Spleen (tissue), 11 donors: Measurements from ENCODE around the gene GSDMA. TPM values are rescaled to one million over a fixed set of nuclear protein-coding genes. Genes with fewer than 3 reads are reported as not detected.
A peak's percentile ranks its signal among the peaks of the same experiment; 100 is the strongest.

Experiments
- DNase-seq: peaks from one replicate; pipeline ENCODE4 v3.0.0-alpha.2; 2020
- H3K27ac ChIP-seq, 8 donors: fragments of 200-600 bp; sonication (generic) in 7 of 8; 1 replicate in 4 of 8; 2 replicates in 4 of 8; pipeline versions ENCODE4 v1.5.0 to v1.8.0; 2016 to 2021; ENCODE audit warnings: inconsistent platforms in 4 of 8, mild to moderate bottlenecking in 4 of 8, moderate library complexity in 1 of 8
- H3K27me3 ChIP-seq, 7 donors: fragments of 200-600 bp; sonication (generic) in 6 of 7; replicated peaks in 1 of 7; 1 replicate in 4 of 7; 2 replicates in 3 of 7; pipeline versions ENCODE4 v1.5.0 to v1.8.0; 2016 to 2021; ENCODE audit warnings: inconsistent platforms in 3 of 7, mild to moderate bottlenecking in 1 of 7
- H3K36me3 ChIP-seq, 6 donors: fragments of 200-600 bp; sonication (generic) in 5 of 6; 1 replicate in 4 of 6; 2 replicates in 2 of 6; pipeline versions ENCODE4 v1.5.0 to v1.8.0; 2016 to 2021; ENCODE audit warnings: inconsistent platforms in 2 of 6
- H3K4me1 ChIP-seq, 6 donors: fragments of 200-600 bp; sonication (generic) in 5 of 6; 1 replicate in 3 of 6; 2 replicates in 3 of 6; pipeline versions ENCODE4 v1.5.0 to v1.8.0; 2016 to 2021; ENCODE audit warnings: inconsistent platforms in 3 of 6
- H3K4me3 ChIP-seq, 8 donors: fragments of 200-600 bp; sonication (generic) in 7 of 8; 1 replicate in 4 of 8; 2 replicates in 4 of 8; pipeline versions ENCODE4 v1.5.0 to v1.8.0; 2016 to 2021; ENCODE audit warnings: inconsistent platforms in 4 of 8, mild to moderate bottlenecking in 4 of 8, moderate library complexity in 2 of 8
- H3K9me3 ChIP-seq, 8 donors: fragments of 200-600 bp; sonication (generic) in 7 of 8; 1 replicate in 4 of 8; 2 replicates in 4 of 8; pipeline versions ENCODE4 v1.5.0 to v1.8.0; 2016 to 2021; ENCODE audit warnings: inconsistent platforms in 4 of 8
- CTCF ChIP-seq, 11 experiments: fragments of 200-600 bp in 7 of 11; fragments of 450-650 bp in 4 of 11; sonication (generic) in 4 of 11; IDR thresholded peaks in 8 of 11; conservative IDR thresholded peaks in 3 of 11; 1 replicate in 7 of 11; 2 replicates in 4 of 11; pipeline versions ENCODE4 v1.4.0 to v1.8.0; 2016 to 2021; ENCODE audit warnings: antibody characterized with exemption in 11 of 11, inconsistent platforms in 4 of 11, mild to moderate bottlenecking in 1 of 11
- POLR2A ChIP-seq, 3 donors: fragments of 450-650 bp; IDR thresholded peaks; one replicate each; pipeline ENCODE4 v1.5.1; 2017; ENCODE audit warnings: antibody characterized with exemption in 3 of 3, mild to moderate bottlenecking in 1 of 3
- POLR2AphosphoS5 ChIP-seq, 3 donors: sonication (generic); formaldehyde crosslinking; IDR thresholded peaks; one replicate each; pipeline ENCODE4 v1.5.1; 2017; ENCODE audit warnings: antibody characterized with exemption in 3 of 3
- WGBS, 5 donors: extraction: QIAGEN DNeasy Blood & Tissue Kit in 3 of 5; methylation state at CpG; one replicate each; pipeline versions ENCODE4 v1.1.5 to v1.1.7; 2013 to 2018; 5-methylcytosine and 5-hydroxymethylcytosine counted together
- intact Hi-C: fragments of 100-400 bp; cut with DNase I; formaldehyde crosslinking; loops from one replicate; pipeline ENCODE4 v1.15.0; 2023; ENCODE audit warnings: low total_unique reads
- polyA plus RNA-seq, 3 donors: library from polyadenylated mRNA; stranded (reverse); fragments of 200-250 nt; gene quantifications; one replicate each; pipeline ENCODE4 v1.2.1, GENCODE V29; 2013
- total RNA-seq, 7 donors: library from RNA; depleted of rRNA in 3 of 7; stranded (reverse); fragments of >200 nt in 3 of 7; fragmentation: NEBNext Ultra II Directional in 4 of 7; extraction: Animal tissue kit (Norgen Biotek cat#: 25700) in 4 of 7; gene quantifications; one replicate each; pipeline versions ENCODE4 v1.1.0 to v1.2.1, GENCODE V29; 2016 to 2021
- donor health status: healthy with polysubstance abuse.
- donor health status: DM: no; HTN: no; CAD: no; lungs with moderate emphysema.
- donor health status: DM: no; HTN: no; CAD: no.
- donor health status: Bipolar disorder and iron deficiency.
- donor health status: healthy.
- donor health status: DM: no; HTN: no; CAD: no.
- donor health status: DM: yes; HTN: yes; CAD: no.

GSDMA gene
- total and polyA plus RNA-seq, 10 donors: 0.07 to 1.2 (median 0.41) TPM; not detected in 3

- Histone ChIP-seq H3K36me3 (peaks cover 3 to 60% (median 40%) of the 10 kb centered on the region in 6 donors), H3K27me3 (no peaks in the 10 kb centered on the region), H3K4me1 (peaks cover 22 to 88% (median 69%) of the 10 kb centered on the region in 6 donors), H3K27ac (peak overlapping the region in 3 of 8 donors; percentile 72 to 76 (median 73)), H3K9me3 (no peaks in the 10 kb centered on the region), H3K4me3 (no peak overlapping the region)
- 83 to 93% (median 93%) methylated on average over 6 of the region's 6 CpGs for WGBS, 5 donors
- TF ChIP-seq POLR2AphosphoS5 (IDR thresholded peaks at IDR 0.05) (no peak), POLR2A (IDR thresholded peaks at IDR 0.05) (no peak), CTCF (IDR thresholded peaks at IDR 0.05 in 8 of 11, conservative IDR thresholded peaks at IDR 0.05 in 3 of 11) (no peak)
- DNase-seq: no peak
- intact Hi-C loops: no loop called here
Observed at GRCh38 chr17:39922006-39922405, 40.8 kb upstream of the GSDMA start.

- Histone ChIP-seq H3K4me1 (peaks cover 26 to 95% (median 74%) of the 10 kb centered on the region in 6 donors), H3K36me3 (peaks cover 3 to 59% (median 40%) of the 10 kb centered on the region in 6 donors), H3K4me3 (no peak overlapping the region)
Observed at GRCh38 chr17:39923230-39923629, 39.6 kb upstream of the GSDMA start.

GRCh38 chr17:39923836-39924690 lies 38.7 kb upstream of the GSDMA start:
- Histone ChIP-seq H3K9me3 (no peaks in the 10 kb centered on the region), H3K36me3 (peaks cover 3 to 55% (median 39%) of the 10 kb centered on the region in 6 donors), H3K27me3 (no peaks in the 10 kb centered on the region), H3K4me1 (peaks cover 34 to 95% (median 79%) of the 10 kb centered on the region in 6 donors), H3K27ac (peak overlapping the region in 2 of 8 donors; percentile 91 to 93), H3K4me3 (peak overlapping the region in 1 of 8 donors; percentile 97)
- TF ChIP-seq CTCF (IDR thresholded peaks at IDR 0.05 in 8 of 11, conservative IDR thresholded peaks at IDR 0.05 in 3 of 11) (no peak), POLR2AphosphoS5 (IDR thresholded peaks at IDR 0.05) (no peak), POLR2A (IDR thresholded peaks at IDR 0.05) (no peak)
- WGBS, 5 donors: 83 to 96% (median 87%) methylated on average over 12 to 17 of the region's 17 CpGs
- no peak for DNase-seq
- intact Hi-C loops: no loop called here

More at GRCh38 chr17:39923230-39923629, 39.6 kb upstream of the GSDMA start:
- DNase-seq: no peak
- peak overlapping the region in 1 of 8 donors; percentile 93 for H3K27ac ChIP-seq
- H3K27me3 ChIP-seq: no peaks in the 10 kb centered on the region
- TF ChIP-seq POLR2A (IDR thresholded peaks at IDR 0.05) (no peak), POLR2AphosphoS5 (IDR thresholded peaks at IDR 0.05) (no peak), CTCF (IDR thresholded peaks at IDR 0.05 in 8 of 11, conservative IDR thresholded peaks at IDR 0.05 in 3 of 11) (no peak)
- H3K9me3 ChIP-seq: no peaks in the 10 kb centered on the region
- WGBS, 5 donors: 89 to 96% (median 93%) methylated on average over 6 of the region's 6 CpGs
- intact Hi-C loops: no loop called here

- Histone ChIP-seq H3K9me3 (no peaks in the 10 kb centered on the region), H3K27me3 (no peaks in the 10 kb centered on the region), H3K27ac (peak overlapping the region in 5 of 8 donors; percentile 10 to 93 (median 88)), H3K4me1 (peaks cover 38 to 98% (median 83%) of the 10 kb centered on the region in 6 donors), H3K36me3 (peaks cover 3 to 48% (median 36%) of the 10 kb centered on the region in 6 donors), H3K4me3 (peak overlapping the region in 1 of 8 donors; percentile 97)
- TF ChIP-seq CTCF (IDR thresholded peaks at IDR 0.05 in 8 of 11, conservative IDR thresholded peaks at IDR 0.05 in 3 of 11) (no peak), POLR2A (IDR thresholded peaks at IDR 0.05) (no peak), POLR2AphosphoS5 (IDR thresholded peaks at IDR 0.05) (no peak)
- intact Hi-C loops: no loop called here
- no peak for DNase-seq
- 67 to 93% (median 83%) methylated on average over 3 of the region's 3 CpGs for WGBS, 5 donors
Observed at GRCh38 chr17:39924691-39925055, 38.1 kb upstream of the GSDMA start.
